Measurements from ENCODE around the gene NSMCE1. TPM values are rescaled to one million over a fixed set of nuclear protein-coding genes. Genes with fewer than 3 reads are reported as not detected.
A peak's percentile ranks its signal among the peaks of the same experiment; 100 is the strongest.
"Not testable (repeated sequence)": the region's sequence is repeated elsewhere in the genome, so short reads cannot be mapped to it uniquely, and the experiment has no call there.

The NSMCE1 gene
- total and polyA plus RNA-seq, 4 donors = 16.5 to 39.0 (median 21.7) TPM

- Histone ChIP-seq H3K27me3 (ENCODE audit: control insufficient read depth in 4 of 4, insufficient read depth in 4 of 4, low read length in 3 of 4) (no peaks in the 10 kb centered on the region), H3K36me3 (ENCODE audit: control insufficient read depth in 4 of 4, insufficient read depth in 3 of 4, low read depth in 1 of 4, low read length in 3 of 4) (no peaks in the 10 kb centered on the region), H3K9ac (ENCODE audit: low read depth in 1 of 2, low read length in 2 of 2) (no peak overlapping the region), H3K4me1 (ENCODE audit: control insufficient read depth in 4 of 4, insufficient read depth in 4 of 4, low read length in 3 of 4) (peaks cover 0 to 7% (median 5%) of the 10 kb centered on the region in 4 donors), H3K4me3 (ENCODE audit: low read depth in 1 of 3, low read length in 3 of 3) (no peak overlapping the region), H3K27ac (ENCODE audit: low read depth in 1 of 2, low read length in 2 of 2) (no peak overlapping the region), H3K9me3 (ENCODE audit: control insufficient read depth in 4 of 4, low read length in 3 of 4) (no peaks in the 10 kb centered on the region)
- no peak for DNase-seq (ENCODE audit: low spot score)
- WGBS = 75% methylated on average over 8 of the region's 8 CpGs
- TF ChIP-seq NR2F2 (IDR thresholded peaks at IDR 0.05) (no peak), MAX (IDR thresholded peaks at IDR 0.05) (no peak), ZBTB33 (IDR thresholded peaks at IDR 0.05) (no peak), HNF4A (conservative IDR thresholded peaks at IDR 0.05) (peak in 1 of 2 donors; percentile 34), TAF1 (conservative IDR thresholded peaks at IDR 0.05) (no peak)
Measured at GRCh38 chr16:27273670-27274423, 5.3 kb upstream of the NSMCE1 start.

GRCh38 chr16:27273330-27273669 is 4.7 kb upstream of the NSMCE1 start:
- no peaks in the 10 kb centered on the region for H3K27me3 ChIP-seq (ENCODE audit: control insufficient read depth in 4 of 4, insufficient read depth in 4 of 4, low read length in 3 of 4)
- WGBS = 98% methylated on average over 4 of the region's 4 CpGs
- H3K27ac ChIP-seq (ENCODE audit: low read depth in 1 of 2, low read length in 2 of 2) = no peak overlapping the region
- H3K9ac ChIP-seq (ENCODE audit: low read depth in 1 of 2, low read length in 2 of 2) = no peak overlapping the region
- H3K9me3 ChIP-seq (ENCODE audit: control insufficient read depth in 4 of 4, low read length in 3 of 4) = no peaks in the 10 kb centered on the region
- TF ChIP-seq RXRA (IDR thresholded peaks at IDR 0.05) = no peak
- no peak for DNase-seq (ENCODE audit: low spot score)
- peaks cover 0 to 7% (median 5%) of the 10 kb centered on the region in 4 donors for H3K4me1 ChIP-seq (ENCODE audit: control insufficient read depth in 4 of 4, insufficient read depth in 4 of 4, low read length in 3 of 4)
- H3K36me3 ChIP-seq (ENCODE audit: control insufficient read depth in 4 of 4, insufficient read depth in 3 of 4, low read depth in 1 of 4, low read length in 3 of 4) = no peaks in the 10 kb centered on the region
- H3K4me3 ChIP-seq (ENCODE audit: low read depth in 1 of 3, low read length in 3 of 3) = no peak overlapping the region

- 99% methylated on average over 7 of the region's 7 CpGs for WGBS
Measured at GRCh38 chr16:27272697-27273096, 4.1 kb upstream of the NSMCE1 start.

GRCh38 chr16:27272076-27272475 is 3.5 kb upstream of the NSMCE1 start:
- TF ChIP-seq HNF4A (conservative IDR thresholded peaks at IDR 0.05) = no peak
- no peak for TF ChIP-seq RAD21 (IDR thresholded peaks at IDR 0.05)
- no peak for TF ChIP-seq FOXA2 (IDR thresholded peaks at IDR 0.05)
- TF ChIP-seq HNF4G (IDR thresholded peaks at IDR 0.05) = no peak
- TF ChIP-seq GABPA (IDR thresholded peaks at IDR 0.05 in 1 of 2, conservative IDR thresholded peaks at IDR 0.05 in 1 of 2) = no peak
- TF ChIP-seq TAF1 (conservative IDR thresholded peaks at IDR 0.05) = no peak
- TF ChIP-seq YY1 (IDR thresholded peaks at IDR 0.05) = no peak
- no peak for TF ChIP-seq ZBTB33 (IDR thresholded peaks at IDR 0.05)
- Histone ChIP-seq H3K36me3 (ENCODE audit: control insufficient read depth in 4 of 4, insufficient read depth in 3 of 4, low read depth in 1 of 4, low read length in 3 of 4) (no peaks in the 10 kb centered on the region), H3K27me3 (ENCODE audit: control insufficient read depth in 4 of 4, insufficient read depth in 4 of 4, low read length in 3 of 4) (no peaks in the 10 kb centered on the region), H3K9me3 (ENCODE audit: control insufficient read depth in 4 of 4, low read length in 3 of 4) (no peaks in the 10 kb centered on the region), H3K27ac (ENCODE audit: low read depth in 1 of 2, low read length in 2 of 2) (no peak overlapping the region), H3K4me3 (ENCODE audit: low read depth in 1 of 3, low read length in 3 of 3) (no peak overlapping the region), H3K4me1 (ENCODE audit: control insufficient read depth in 4 of 4, insufficient read depth in 4 of 4, low read length in 3 of 4) (peaks cover 0 to 12% (median 5%) of the 10 kb centered on the region in 4 donors), H3K9ac (ENCODE audit: low read depth in 1 of 2, low read length in 2 of 2) (no peak overlapping the region)
- WGBS = 89% methylated on average over 4 of the region's 4 CpGs
- DNase-seq (ENCODE audit: low spot score) = no peak

More at GRCh38 chr16:27272697-27273096, 4.1 kb upstream of the NSMCE1 start:
- not testable (repeated sequence) for H3K27me3 ChIP-seq (ENCODE audit: control insufficient read depth in 4 of 4, insufficient read depth in 4 of 4, low read length in 3 of 4); H3K36me3 ChIP-seq (ENCODE audit: control insufficient read depth in 4 of 4, insufficient read depth in 3 of 4, low read depth in 1 of 4, low read length in 3 of 4); H3K4me3 ChIP-seq (ENCODE audit: low read depth in 1 of 3, low read length in 3 of 3); H3K27ac ChIP-seq (ENCODE audit: low read depth in 1 of 2, low read length in 2 of 2); DNase-seq (ENCODE audit: low spot score); H3K9me3 ChIP-seq (ENCODE audit: control insufficient read depth in 4 of 4, low read length in 3 of 4); H3K9ac ChIP-seq (ENCODE audit: low read depth in 1 of 2, low read length in 2 of 2); H3K4me1 ChIP-seq (ENCODE audit: control insufficient read depth in 4 of 4, insufficient read depth in 4 of 4, low read length in 3 of 4)
